ENCODE data around the gene LGALS7.

DNA sequence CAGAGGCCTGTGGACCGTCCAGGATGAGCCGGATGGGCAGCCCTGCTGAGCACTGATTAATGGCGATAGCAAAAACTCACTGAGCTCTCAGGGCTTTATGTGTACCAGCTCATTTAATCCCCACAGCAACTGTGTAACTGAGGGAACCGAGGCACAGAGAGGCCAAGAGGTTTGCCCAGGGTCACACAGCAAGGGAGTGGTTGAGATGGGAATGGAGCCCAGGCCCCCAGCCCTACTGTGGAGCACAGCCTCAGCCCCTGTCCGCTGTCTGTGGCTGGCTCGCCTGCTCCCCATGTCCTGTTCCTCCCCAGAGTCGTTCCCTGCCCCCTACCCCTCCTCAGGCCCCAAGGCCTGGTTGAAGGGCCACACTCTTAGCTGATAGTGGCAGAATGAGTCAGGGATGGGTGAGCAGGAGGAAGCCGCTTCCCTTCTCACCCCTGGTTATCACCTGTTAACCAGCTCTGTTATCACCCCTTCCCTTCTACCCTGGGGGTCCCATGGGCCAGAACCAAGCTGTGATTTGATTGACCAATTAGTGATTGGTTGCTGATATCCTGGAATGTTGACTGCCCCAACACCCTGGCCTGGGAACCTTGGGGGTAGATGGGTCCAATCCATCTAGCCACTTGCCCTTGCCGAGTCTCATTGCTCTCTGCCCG, 50.2 kb downstream of the LGALS7 start:
- no peak for TF ChIP-seq SPI1 (IDR thresholded peaks at IDR 0.05; ENCODE audit: low read depth, low read length)
- TF ChIP-seq POLR2A (IDR thresholded peaks at IDR 0.05; ENCODE audit: low read depth, low read length) = no peak
- no peak for TF ChIP-seq PAX5 (IDR thresholded peaks at IDR 0.05; ENCODE audit: insufficient read depth, low read length, severe bottlenecking)
- TF ChIP-seq POLR2AphosphoS5 (IDR thresholded peaks at IDR 0.05; ENCODE audit: low read depth, low read length) = no peak
- TF ChIP-seq TAF1 (IDR thresholded peaks at IDR 0.05; ENCODE audit: low read depth, low read length) = no peak

All from GM12891 (cell line).